ENCODE results near the gene FAM228A.

GRCh38 chr2:24211408-24211807 lies 36.6 kb downstream of the FAM228A start:
- TF ChIP-seq CTCF (conservative IDR thresholded peaks at IDR 0.05; ENCODE audit: low read length) (no peak), EZH2phosphoT487 (IDR thresholded peaks at IDR 0.05; ENCODE audit: borderline replicate concordance) (no peak)

Measured in Loucy (cell line).